ENCODE data around the gene TMEM139. TPM values are rescaled to one million over a fixed set of nuclear protein-coding genes. Genes with fewer than 3 reads are reported as not detected.

Gene TMEM139
- total RNA-seq, 1 experiment from 2014 or later = 1.5 TPM

DNA sequence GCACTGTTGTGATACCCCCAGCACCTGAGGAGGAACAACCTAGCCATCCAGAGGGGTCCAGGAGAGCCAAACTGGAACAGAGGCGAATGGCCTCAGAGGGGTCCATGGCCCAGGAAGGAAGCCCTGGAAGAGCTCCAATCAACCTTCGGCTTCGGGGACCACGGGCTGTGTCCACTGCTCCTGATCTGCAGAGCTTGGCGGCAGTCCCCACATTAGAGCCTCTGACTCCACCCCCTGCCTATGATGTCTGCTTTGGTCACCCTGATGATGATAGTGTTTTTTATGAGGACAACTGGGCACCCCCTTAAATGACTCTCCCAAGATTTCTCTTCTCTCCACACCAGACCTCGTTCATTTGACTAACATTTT is 1.7 kb downstream of the TMEM139 start:
- ChIA-PET POLR2A (no interaction called here), CTCF (no interaction called here)
- Mint-ChIP-seq H3K27me3 (ENCODE audit: low read depth) (peaks cover 38% of the 10 kb centered on the region), H3K27ac (no peak overlapping the region), H3K36me3 (peaks cover 21% of the 10 kb centered on the region), H3K4me1 (peaks cover 45% of the 10 kb centered on the region), H3K9me3 (peaks cover 14% of the 10 kb centered on the region), H3K4me3 (no peak overlapping the region)
- DNase-seq (ENCODE audit: low spot score) = no peak
- TF ChIP-seq, protein P1, sequence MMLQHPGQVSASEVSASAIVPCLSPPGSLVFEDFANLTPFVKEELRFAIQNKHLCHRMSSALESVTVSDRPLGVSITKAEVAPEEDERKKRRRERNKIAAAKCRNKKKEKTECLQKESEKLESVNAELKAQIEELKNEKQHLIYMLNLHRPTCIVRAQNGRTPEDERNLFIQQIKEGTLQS (CRISPR knock-in tag; conservative IDR thresholded peaks at IDR 0.05) = no peak
- no peak for TF ChIP-seq EMX1 (CRISPR knock-in tag; IDR thresholded peaks at IDR 0.05)
- TF ChIP-seq CBFB (CRISPR knock-in tag; IDR thresholded peaks at IDR 0.05; ENCODE audit: low read depth) = no peak
- no peak for TF ChIP-seq ERG (CRISPR knock-in tag; IDR thresholded peaks at IDR 0.05)
- TF ChIP-seq JAZF1 (CRISPR knock-in tag; IDR thresholded peaks at IDR 0.05) = no peak
- TF ChIP-seq SMAD3 (CRISPR knock-in tag; IDR thresholded peaks at IDR 0.05; ENCODE audit: borderline replicate concordance) = no peak
- no peak for TF ChIP-seq MLX (CRISPR knock-in tag; IDR thresholded peaks at IDR 0.05)
- no peak for TF ChIP-seq CREB1 (CRISPR knock-in tag; IDR thresholded peaks at IDR 0.05)
- no peak for TF ChIP-seq MXD4 (CRISPR knock-in tag; IDR thresholded peaks at IDR 0.05; ENCODE audit: borderline replicate concordance)
- TF ChIP-seq, protein P2, sequence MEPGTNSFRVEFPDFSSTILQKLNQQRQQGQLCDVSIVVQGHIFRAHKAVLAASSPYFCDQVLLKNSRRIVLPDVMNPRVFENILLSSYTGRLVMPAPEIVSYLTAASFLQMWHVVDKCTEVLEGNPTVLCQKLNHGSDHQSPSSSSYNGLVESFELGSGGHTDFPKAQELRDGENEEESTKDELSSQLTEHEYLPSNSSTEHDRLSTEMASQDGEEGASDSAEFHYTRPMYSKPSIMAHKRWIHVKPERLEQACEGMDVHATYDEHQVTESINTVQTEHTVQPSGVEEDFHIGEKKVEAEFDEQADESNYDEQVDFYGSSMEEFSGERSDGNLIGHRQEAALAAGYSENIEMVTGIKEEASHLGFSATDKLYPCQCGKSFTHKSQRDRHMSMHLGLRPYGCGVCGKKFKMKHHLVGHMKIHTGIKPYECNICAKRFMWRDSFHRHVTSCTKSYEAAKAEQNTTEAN (CRISPR knock-in tag; IDR thresholded peaks at IDR 0.05) = no peak
- TF ChIP-seq, protein P3, sequence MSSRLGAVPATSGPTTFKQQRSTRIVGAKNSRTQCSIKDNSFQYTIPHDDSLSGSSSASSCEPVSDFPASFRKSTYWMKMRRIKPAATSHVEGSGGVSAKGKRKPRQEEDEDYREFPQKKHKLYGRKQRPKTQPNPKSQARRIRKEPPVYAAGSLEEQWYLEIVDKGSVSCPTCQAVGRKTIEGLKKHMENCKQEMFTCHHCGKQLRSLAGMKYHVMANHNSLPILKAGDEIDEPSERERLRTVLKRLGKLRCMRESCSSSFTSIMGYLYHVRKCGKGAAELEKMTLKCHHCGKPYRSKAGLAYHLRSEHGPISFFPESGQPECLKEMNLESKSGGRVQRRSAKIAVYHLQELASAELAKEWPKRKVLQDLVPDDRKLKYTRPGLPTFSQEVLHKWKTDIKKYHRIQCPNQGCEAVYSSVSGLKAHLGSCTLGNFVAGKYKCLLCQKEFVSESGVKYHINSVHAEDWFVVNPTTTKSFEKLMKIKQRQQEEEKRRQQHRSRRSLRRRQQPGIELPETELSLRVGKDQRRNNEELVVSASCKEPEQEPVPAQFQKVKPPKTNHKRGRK (CRISPR knock-in tag; IDR thresholded peaks at IDR 0.05; ENCODE audit: borderline replicate concordance) = no peak
- no peak for ATAC-seq

DNA sequence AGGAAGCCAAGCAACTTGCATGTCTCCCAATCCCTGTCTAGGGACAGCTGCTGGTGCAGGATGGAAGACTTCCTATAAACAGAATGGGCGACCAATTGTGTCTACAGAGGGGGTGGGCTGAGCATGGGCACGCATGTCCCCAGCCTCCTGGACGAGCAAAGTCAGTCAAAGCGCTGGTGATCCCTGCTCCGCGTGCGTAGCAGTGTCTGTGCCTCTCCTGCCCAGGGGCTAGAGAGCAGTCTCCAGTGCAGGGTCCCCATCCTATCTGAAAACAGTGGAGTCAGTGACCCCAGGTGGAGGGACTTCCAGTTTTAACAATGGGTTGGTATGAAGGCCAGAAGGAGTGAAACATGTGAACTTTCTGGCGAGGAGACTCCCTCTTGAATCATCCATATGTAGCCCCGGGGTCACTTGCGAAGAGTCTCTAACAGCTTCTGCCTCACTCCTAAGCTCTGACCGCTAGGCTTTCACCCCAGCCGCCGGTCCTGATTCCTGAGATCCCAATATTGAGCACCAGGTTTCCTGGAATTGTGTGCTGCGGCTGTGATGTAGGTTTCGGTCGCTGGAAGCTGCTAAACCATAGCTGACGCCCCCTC is 2.7 kb downstream of the TMEM139 start:
- peaks cover 30% of the 10 kb centered on the region for H3K36me3 Mint-ChIP-seq
- ATAC-seq (no peak), DNase-seq (ENCODE audit: low spot score) (no peak)
- H3K4me3 Mint-ChIP-seq = peak overlapping the region; percentile 5; the same call in 1 of the 2 replicates
- no peak for TF ChIP-seq ELF4 (CRISPR knock-in tag; IDR thresholded peaks at IDR 0.05; ENCODE audit: low read depth)
- TF ChIP-seq, protein P4, sequence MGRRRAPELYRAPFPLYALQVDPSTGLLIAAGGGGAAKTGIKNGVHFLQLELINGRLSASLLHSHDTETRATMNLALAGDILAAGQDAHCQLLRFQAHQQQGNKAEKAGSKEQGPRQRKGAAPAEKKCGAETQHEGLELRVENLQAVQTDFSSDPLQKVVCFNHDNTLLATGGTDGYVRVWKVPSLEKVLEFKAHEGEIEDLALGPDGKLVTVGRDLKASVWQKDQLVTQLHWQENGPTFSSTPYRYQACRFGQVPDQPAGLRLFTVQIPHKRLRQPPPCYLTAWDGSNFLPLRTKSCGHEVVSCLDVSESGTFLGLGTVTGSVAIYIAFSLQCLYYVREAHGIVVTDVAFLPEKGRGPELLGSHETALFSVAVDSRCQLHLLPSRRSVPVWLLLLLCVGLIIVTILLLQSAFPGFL (CRISPR knock-in tag; IDR thresholded peaks at IDR 0.05; ENCODE audit: borderline replicate concordance) = 0 out of 2 replicates have a peak, but pooled peaks have one; percentile 43
- TF ChIP-seq ATF1 (CRISPR knock-in tag; IDR thresholded peaks at IDR 0.05) = 0 out of 2 replicates have a peak, but pooled peaks have one; percentile 1
- ChIA-PET CTCF (interaction anchor here (0.9 to 1.4 kb wide), 11 partner anchors 12 to 83 kb away, joined by 3 to 9 read pairs (median 3); partner anchors contain the start of gene GSTK1), POLR2A (interaction anchor here (0.6 to 1.4 kb wide), 3 partner anchors 24 to 118 kb away, joined by 3 to 7 read pairs (median 3); partner anchors contain the start of gene GSTK1)
- peaks cover 14% of the 10 kb centered on the region for H3K9me3 Mint-ChIP-seq
- H3K4me1 Mint-ChIP-seq = peaks cover 45% of the 10 kb centered on the region
- no peak overlapping the region for H3K27ac Mint-ChIP-seq
- peaks cover 38% of the 10 kb centered on the region for H3K27me3 Mint-ChIP-seq (ENCODE audit: low read depth)
